Measurements from ENCODE around the gene PFKFB3.
A peak's percentile ranks its signal among the peaks of the same experiment; 100 is the strongest.
"Not testable (repeated sequence)": the region's sequence is repeated elsewhere in the genome, so short reads cannot be mapped to it uniquely, and the experiment has no call there.

The PFKFB3 gene

GRCh38 chr10:6164271-6165095 lies 38.2 kb upstream of the PFKFB3 start:
- Histone ChIP-seq H3K27me3 (ENCODE audit: insufficient read depth, low read depth) (no peaks in the 10 kb centered on the region), H3K4me3 (IDR thresholded peaks at IDR 0.05; ENCODE audit: insufficient read depth, low read depth, low read length) (no peak overlapping the region), H3K36me3 (ENCODE audit: insufficient read depth) (no peaks in the 10 kb centered on the region), H3K79me2 (ENCODE audit: insufficient read depth, low read depth) (peaks cover 53% of the 10 kb centered on the region), H2AFZ (ENCODE audit: low read depth) (peak overlapping the region; percentile 69), H4K20me1 (ENCODE audit: insufficient read depth) (no peaks in the 10 kb centered on the region), H3K27ac (peak overlapping the region; percentile 81), H3K4me1 (ENCODE audit: low read depth, poor library complexity, severe bottlenecking) (peaks cover 14% of the 10 kb centered on the region), H3K9ac (peak overlapping the region; percentile 98), H3K4me2 (peak overlapping the region; percentile 96)
- TF ChIP-seq CTCF (conservative IDR thresholded peaks at IDR 0.05; ENCODE audit: low read depth, low read length), result no peak

GRCh38 chr10:6165221-6165725 lies 37.5 kb upstream of the PFKFB3 start:
- Histone ChIP-seq H3K4me2 (peak overlapping the region; percentile 96; the same call in 1 of the 2 replicates), H3K27ac (no peak overlapping the region), H4K20me1 (ENCODE audit: insufficient read depth) (no peaks in the 10 kb centered on the region), H3K27me3 (ENCODE audit: insufficient read depth, low read depth) (no peaks in the 10 kb centered on the region), H2AFZ (ENCODE audit: low read depth) (no peak overlapping the region), H3K79me2 (ENCODE audit: insufficient read depth, low read depth) (peaks cover 59% of the 10 kb centered on the region), H3K4me3 (IDR thresholded peaks at IDR 0.05; ENCODE audit: insufficient read depth, low read depth, low read length) (no peak overlapping the region), H3K4me1 (ENCODE audit: low read depth, poor library complexity, severe bottlenecking) (peaks cover 14% of the 10 kb centered on the region), H3K9ac (no peak overlapping the region; the same call in 1 of the 2 replicates), H3K36me3 (ENCODE audit: insufficient read depth) (no peaks in the 10 kb centered on the region)
- TF ChIP-seq CTCF (conservative IDR thresholded peaks at IDR 0.05; ENCODE audit: low read depth, low read length), result no peak

- not testable (repeated sequence) for H3K36me3 ChIP-seq (ENCODE audit: insufficient read depth); H3K4me2 ChIP-seq; H3K27ac ChIP-seq; H2AFZ ChIP-seq (ENCODE audit: low read depth); H3K27me3 ChIP-seq (ENCODE audit: insufficient read depth, low read depth); H4K20me1 ChIP-seq (ENCODE audit: insufficient read depth); H3K9ac ChIP-seq; H3K4me3 ChIP-seq (IDR thresholded peaks at IDR 0.05; ENCODE audit: insufficient read depth, low read depth, low read length)
- Histone ChIP-seq H3K79me2 (ENCODE audit: insufficient read depth, low read depth) (peaks cover 63% of the 10 kb centered on the region), H3K4me1 (ENCODE audit: low read depth, poor library complexity, severe bottlenecking) (peaks cover 14% of the 10 kb centered on the region)
These were observed 36.8 kb upstream of the PFKFB3 start for GRCh38 chr10:6165933-6166332.

GRCh38 chr10:6167456-6167855 lies 35.3 kb upstream of the PFKFB3 start:
- Histone ChIP-seq H3K36me3 (ENCODE audit: insufficient read depth) (no peaks in the 10 kb centered on the region), H3K9ac (no peak overlapping the region)
- TF ChIP-seq CTCF (conservative IDR thresholded peaks at IDR 0.05; ENCODE audit: low read depth, low read length), result no peak

GRCh38 chr10:6168084-6168483 lies 34.6 kb upstream of the PFKFB3 start:
- no peaks in the 10 kb centered on the region for H3K27me3 ChIP-seq (ENCODE audit: insufficient read depth, low read depth)
- no peak overlapping the region for H3K27ac ChIP-seq
- H3K36me3 ChIP-seq (ENCODE audit: insufficient read depth), result no peaks in the 10 kb centered on the region
- TF ChIP-seq CTCF (conservative IDR thresholded peaks at IDR 0.05; ENCODE audit: low read depth, low read length), result no peak
- no peak overlapping the region for H2AFZ ChIP-seq (ENCODE audit: low read depth)
- H3K79me2 ChIP-seq (ENCODE audit: insufficient read depth, low read depth), result peaks cover 63% of the 10 kb centered on the region
- H4K20me1 ChIP-seq (ENCODE audit: insufficient read depth), result no peaks in the 10 kb centered on the region
- peaks cover 9% of the 10 kb centered on the region for H3K4me1 ChIP-seq (ENCODE audit: low read depth, poor library complexity, severe bottlenecking)
- no peak overlapping the region for H3K4me3 ChIP-seq (IDR thresholded peaks at IDR 0.05; ENCODE audit: insufficient read depth, low read depth, low read length)
- H3K9ac ChIP-seq, result no peak overlapping the region
- H3K4me2 ChIP-seq, result no peak overlapping the region

More at GRCh38 chr10:6167456-6167855, 35.3 kb upstream of the PFKFB3 start:
- Histone ChIP-seq H3K4me1 (ENCODE audit: low read depth, poor library complexity, severe bottlenecking) (peaks cover 14% of the 10 kb centered on the region), H3K27ac (no peak overlapping the region), H3K4me3 (IDR thresholded peaks at IDR 0.05; ENCODE audit: insufficient read depth, low read depth, low read length) (no peak overlapping the region), H4K20me1 (ENCODE audit: insufficient read depth) (no peaks in the 10 kb centered on the region), H3K4me2 (no peak overlapping the region), H2AFZ (ENCODE audit: low read depth) (no peak overlapping the region), H3K27me3 (ENCODE audit: insufficient read depth, low read depth) (no peaks in the 10 kb centered on the region), H3K79me2 (ENCODE audit: insufficient read depth, low read depth) (peaks cover 63% of the 10 kb centered on the region)
